Nephron (organoid): ENCODE measurements around the gene NOXRED1.

Source experiments
- H3K27ac Mint-ChIP-seq, 3 experiments: 2 replicates each; pipeline ENCODE4 v1.8.0; 2020; ENCODE audit warnings: mixed read lengths in 3 of 3, mild to moderate bottlenecking in 2 of 3, moderate library complexity in 1 of 3
- H3K27me3 Mint-ChIP-seq: 2 replicates; pipeline ENCODE4 v1.8.0; 2021; ENCODE audit warnings: low read depth, mild to moderate bottlenecking, moderate library complexity, mixed read lengths
- H3K36me3 Mint-ChIP-seq: 2 replicates; pipeline ENCODE4 v1.8.0; 2020; ENCODE audit warnings: low read depth, mixed read lengths
- H3K4me1 Mint-ChIP-seq: 2 replicates; pipeline ENCODE4 v1.8.0; 2020; ENCODE audit warnings: mixed read lengths
- H3K4me3 Mint-ChIP-seq, 3 experiments: 2 replicates each; pipeline ENCODE4 v1.8.0; 2020; ENCODE audit warnings: mild to moderate bottlenecking in 3 of 3, mixed read lengths in 3 of 3, moderate library complexity in 2 of 3
- H3K9me3 Mint-ChIP-seq: 2 replicates; pipeline ENCODE4 v1.8.0; 2020; ENCODE audit warnings: mixed read lengths
- CTCF ChIP-seq, 3 experiments: fragments of 200-600 bp; sonication (generic); IDR thresholded peaks; one replicate each; pipeline ENCODE4 v1.5.0; 2021; ENCODE audit warnings: antibody characterized with exemption in 3 of 3; ENCODE audit not compliant: unreplicated experiment in 3 of 3

Gene NOXRED1

GRCh38 chr14:77376771-77377501, 46.4 kb downstream of the NOXRED1 start, which contains the start of the genes SAMD15 and TMED8:
TSS of gene SAMD15 (plus strand) at chr14:77377379. CDS start at chr14:77377419, 40 bp downstream.
TSS of gene TMED8 (minus strand) at chr14:77377094. CDS start at chr14:77377053, 41 bp downstream.
- H3K27me3 Mint-ChIP-seq: no peaks in the 10 kb centered on the region
- H3K9me3 Mint-ChIP-seq: no peaks in the 10 kb centered on the region
- peak within 1 kb of the TSS in 2 of 3 experiments; percentile 93 to 96 for H3K27ac Mint-ChIP-seq
- peaks cover 32% of the 10 kb centered on the region for H3K4me1 Mint-ChIP-seq
- peak within 1 kb of the TSS; percentile 92 to 95 (median 94) for H3K4me3 Mint-ChIP-seq
- H3K36me3 Mint-ChIP-seq: peaks cover 10% of the 10 kb centered on the region
- peak; percentile 29 to 36 (median 30) for TF ChIP-seq CTCF (IDR thresholded peaks at IDR 0.05; ENCODE audit: unreplicated experiment in 3 of 3)

GRCh38 chr14:77375973-77376770, 47.2 kb downstream of the NOXRED1 start:
- H3K4me1 Mint-ChIP-seq: peaks cover 40% of the 10 kb centered on the region
- no peak for TF ChIP-seq CTCF (IDR thresholded peaks at IDR 0.05; ENCODE audit: unreplicated experiment in 3 of 3)
- H3K36me3 Mint-ChIP-seq: peaks cover 9% of the 10 kb centered on the region
- no peaks in the 10 kb centered on the region for H3K27me3 Mint-ChIP-seq
- H3K27ac Mint-ChIP-seq: peak overlapping the region in 2 of 3 experiments; percentile 93 to 96
- no peaks in the 10 kb centered on the region for H3K9me3 Mint-ChIP-seq
- H3K4me3 Mint-ChIP-seq: peak overlapping the region; percentile 92 to 95 (median 94)

GRCh38 chr14:77375164-77375950, 48.0 kb downstream of the NOXRED1 start:
- Mint-ChIP-seq H3K36me3 (peaks cover 1% of the 10 kb centered on the region), H3K27me3 (no peaks in the 10 kb centered on the region), H3K27ac (peak overlapping the region in 2 of 3 experiments; percentile 93 to 96), H3K4me1 (peaks cover 41% of the 10 kb centered on the region), H3K4me3 (peak overlapping the region; percentile 92 to 95 (median 94)), H3K9me3 (no peaks in the 10 kb centered on the region)
- TF ChIP-seq CTCF (IDR thresholded peaks at IDR 0.05; ENCODE audit: unreplicated experiment in 3 of 3): no peak

- Mint-ChIP-seq H3K27me3 (no peaks in the 10 kb centered on the region), H3K27ac (peak overlapping the region; percentile 67 to 85 (median 67)), H3K9me3 (no peaks in the 10 kb centered on the region), H3K4me3 (peak overlapping the region in 2 of 3 experiments; percentile 6 to 65), H3K36me3 (no peaks in the 10 kb centered on the region), H3K4me1 (peaks cover 41% of the 10 kb centered on the region)
- TF ChIP-seq CTCF (IDR thresholded peaks at IDR 0.05; ENCODE audit: unreplicated experiment in 3 of 3): no peak
Measured at GRCh38 chr14:77372304-77372841, 51.0 kb downstream of the NOXRED1 start.

- Mint-ChIP-seq H3K9me3 (no peaks in the 10 kb centered on the region), H3K4me1 (peaks cover 21% of the 10 kb centered on the region), H3K27me3 (no peaks in the 10 kb centered on the region), H3K36me3 (no peaks in the 10 kb centered on the region), H3K4me3 (no peak overlapping the region), H3K27ac (peak overlapping the region in 1 of 3 experiments; percentile 42)
- TF ChIP-seq CTCF (IDR thresholded peaks at IDR 0.05; ENCODE audit: unreplicated experiment in 3 of 3): no peak
Measured at GRCh38 chr14:77369285-77369684, 54.0 kb downstream of the NOXRED1 start.
